CD4-positive, alpha-beta T cell treated with Interleukin-17A for 4 hours (primary cell): ENCODE measurements around the gene RASSF6.
"Not testable (repeated sequence)": the region's sequence is repeated elsewhere in the genome, so short reads cannot be mapped to it uniquely, and the experiment has no call there.

Source experiments
- DNase-seq: peaks from one replicate; pipeline ENCODE4 v3.0.0-alpha.2; 2020; ENCODE audit warnings: mixed read lengths

The RASSF6 gene

GRCh38 chr4:73575660-73576059 is 44.6 kb downstream of the RASSF6 start:
- no peak for DNase-seq

GRCh38 chr4:73573794-73574528 is 46.3 kb downstream of the RASSF6 start:
- DNase-seq = peak; percentile 13

- DNase-seq = not testable (repeated sequence)
Observed at GRCh38 chr4:73550865-73551264, 69.4 kb downstream of the RASSF6 start.

GRCh38 chr4:73544620-73545019 is 75.6 kb downstream of the RASSF6 start:
- DNase-seq = no peak

GRCh38 chr4:73541251-73541650 is 79.0 kb downstream of the RASSF6 start:
- no peak for DNase-seq

GRCh38 chr4:73540826-73541225 is 79.4 kb downstream of the RASSF6 start:
- no peak for DNase-seq

- DNase-seq = no peak
Observed at GRCh38 chr4:73539386-73539785, 80.8 kb downstream of the RASSF6 start.

GRCh38 chr4:73538162-73538561 is 82.1 kb downstream of the RASSF6 start:
- no peak for DNase-seq

GRCh38 chr4:73533515-73534422 is 86.5 kb downstream of the RASSF6 start:
- DNase-seq = no peak

GRCh38 chr4:73528171-73528570 is 92.1 kb downstream of the RASSF6 start:
- DNase-seq = no peak

- DNase-seq = no peak
Observed at GRCh38 chr4:73527196-73527595, 93.0 kb downstream of the RASSF6 start.

- no peak for DNase-seq
Observed at GRCh38 chr4:73525611-73526010, 94.6 kb downstream of the RASSF6 start.

- no peak for DNase-seq
Observed at GRCh38 chr4:73523126-73523525, 97.1 kb downstream of the RASSF6 start.
